PC-9 (cell line): ENCODE measurements around the gene KIAA2012. TPM values are rescaled to one million over a fixed set of nuclear protein-coding genes. Genes with fewer than 3 reads are reported as not detected.

Source experiments
- BruUV-seq: library from RNA; stranded (reverse); fragments of 400-500 nt; replicated peaks from 2 replicates; lab custom pipeline; 2021; lab: Mats Ljungman, UMichigan
- CTCF ChIA-PET: fragments of 300-600 bp; sonication (Branson Sonifier 250); formaldehyde crosslinking; loops from one replicate; lab custom pipeline; 2022; ENCODE audit warnings: antibody characterized with exemption; lab: Charles Lee
- POLR2A ChIA-PET: fragments of 300-600 bp; sonication (Branson Sonifier 250); formaldehyde crosslinking; loops from one replicate; lab custom pipeline; 2022; ENCODE audit warnings: antibody characterized with exemption; ENCODE audit not compliant: unreplicated experiment; lab: Charles Lee
- DNase-seq, 2 experiments: peaks; one replicate each; pipeline versions ENCODE4 v3.0.0 to v3.0.0-alpha.2; 2015 to 2022; ENCODE audit warnings: mixed read lengths in 1 of 2
- H2AFZ ChIP-seq: fragments of 200-600 bp; sonication (generic); 2 replicates; pipeline ENCODE4 v1.8.1; 2017; ENCODE audit warnings: antibody characterized with exemption
- H3F3A ChIP-seq: fragments of 200-600 bp; sonication (generic); 2 replicates; pipeline ENCODE4 v1.8.1; 2017; ENCODE audit warnings: antibody characterized with exemption, mild to moderate bottlenecking, low read depth; ENCODE audit not compliant: insufficient read depth
- H3K27ac ChIP-seq: fragments of 200-600 bp; sonication (generic); 2 replicates; pipeline ENCODE4 v1.6.1; 2016; ENCODE audit warnings: mixed run types
- H3K27me3 ChIP-seq: fragments of 200-600 bp; sonication (generic); 2 replicates; pipeline ENCODE4 v1.6.1; 2016; ENCODE audit warnings: low read depth, mixed run types; ENCODE audit not compliant: insufficient read depth
- H3K36me3 ChIP-seq: fragments of 200-600 bp; sonication (generic); 2 replicates; pipeline ENCODE4 v1.6.1; 2016; ENCODE audit warnings: low read depth, mixed run types
- H3K4me1 ChIP-seq: fragments of 200-600 bp; sonication (generic); replicated peaks from 2 replicates; pipeline ENCODE4 v1.6.1; 2016; ENCODE audit warnings: mixed run types; ENCODE audit not compliant: insufficient read depth
- H3K4me2 ChIP-seq: fragments of 200-600 bp; sonication (generic); 2 replicates; pipeline ENCODE4 v1.6.1; 2017; ENCODE audit warnings: mixed run types
- H3K4me3 ChIP-seq: fragments of 200-600 bp; sonication (generic); 2 replicates; pipeline ENCODE4 v1.6.1; 2016; ENCODE audit warnings: mixed run types
- H3K79me2 ChIP-seq: fragments of 200-600 bp; sonication (generic); 2 replicates; pipeline ENCODE4 v1.6.1; 2017; ENCODE audit warnings: low read depth, mixed run types
- H3K9me2 ChIP-seq: fragments of 200-600 bp; sonication (generic); 2 replicates; pipeline ENCODE4 v1.8.1; 2017; ENCODE audit warnings: mild to moderate bottlenecking; ENCODE audit not compliant: insufficient read depth
- H3K9me3 ChIP-seq: fragments of 200-600 bp; sonication (generic); 2 replicates; pipeline ENCODE4 v1.8.1; 2016; ENCODE audit warnings: low read depth; ENCODE audit not compliant: insufficient read depth
- H4K20me1 ChIP-seq: fragments of 200-600 bp; sonication (generic); 2 replicates; pipeline ENCODE4 v1.8.1; 2017; ENCODE audit not compliant: insufficient read depth
- CTCF ChIP-seq: fragments of 200-600 bp; sonication (generic); conservative IDR thresholded peaks from 2 replicates; pipeline ENCODE4 v1.6.1; 2017; ENCODE audit warnings: mixed run types, antibody characterized with exemption, mild to moderate bottlenecking, moderate library complexity
- EZH2 ChIP-seq: fragments of 200-600 bp; sonication (generic); IDR thresholded peaks from 2 replicates; pipeline ENCODE4 v1.8.0; 2017; ENCODE audit warnings: antibody characterized with exemption, low read depth
- intact Hi-C: fragments of 100-400 bp; cut with micrococcal nuclease; formaldehyde crosslinking; loops from one replicate; pipeline ENCODE4 v1.10.0; 2022; ENCODE audit not compliant: unreplicated experiment
- total RNA-seq: library from RNA; stranded (reverse); gene quantifications from 2 replicates; pipeline ENCODE4 v1.2.3, GENCODE V29; 2021

The KIAA2012 gene
- total RNA-seq, 1 experiment from 2014 or later = not detected

DNA sequence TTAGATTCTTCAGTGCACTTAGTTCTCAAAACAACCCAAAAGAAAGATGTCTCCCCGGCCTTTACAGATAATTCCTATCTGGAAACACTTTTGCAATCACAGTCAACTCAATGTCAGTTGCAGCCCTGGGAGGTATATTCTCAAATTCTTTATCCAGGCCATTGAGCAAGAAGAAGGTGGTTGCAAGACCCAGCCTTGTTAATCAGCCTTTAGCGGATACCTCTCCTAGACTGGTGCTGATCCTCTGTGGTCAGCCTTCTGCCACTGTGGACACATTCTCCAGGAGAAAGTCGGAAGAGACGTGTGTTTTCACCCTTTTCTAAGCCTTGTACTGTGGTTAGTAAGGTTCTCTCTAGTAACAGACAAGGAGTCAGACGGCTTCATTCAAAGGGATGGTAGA, 47.2 kb upstream of the KIAA2012 start:
- H3K4me2 ChIP-seq = no peak overlapping the region
- no TSS peak for BruUV-seq
- H3K36me3 ChIP-seq = no peaks in the 10 kb centered on the region
- no peaks in the 10 kb centered on the region for H3K4me1 ChIP-seq
- no peak for DNase-seq
- intact Hi-C loops = no loop called here
- TF ChIP-seq CTCF = no peak
- TF ChIP-seq EZH2 = no peak
- H3K27me3 ChIP-seq = no peaks in the 10 kb centered on the region
- no peak overlapping the region for H3K27ac ChIP-seq
- H3K4me3 ChIP-seq = no peak overlapping the region
- H3K9me3 ChIP-seq = no peaks in the 10 kb centered on the region
- H3F3A ChIP-seq = no peaks in the 10 kb centered on the region
- no peaks in the 10 kb centered on the region for H4K20me1 ChIP-seq
- no peak overlapping the region for H2AFZ ChIP-seq
- H3K79me2 ChIP-seq = no peaks in the 10 kb centered on the region
- H3K9me2 ChIP-seq = no peaks in the 10 kb centered on the region
- CTCF ChIA-PET = no interaction called here
- POLR2A ChIA-PET = interaction anchor here (0.5 kb wide), 1 partner anchor 74 kb away, joined by 3 read pairs; no protein-coding TSS in a partner anchor

GRCh38 chr2:202026507-202026906, 46.5 kb upstream of the KIAA2012 start:
- ChIA-PET CTCF (no interaction called here), POLR2A (no interaction called here)
- Histone ChIP-seq H3K4me3 (no peak overlapping the region), H3K4me1 (peaks cover 1% of the 10 kb centered on the region; the same call in 1 of the 2 replicates), H4K20me1 (no peaks in the 10 kb centered on the region), H3K9me2 (no peaks in the 10 kb centered on the region), H3K27me3 (no peaks in the 10 kb centered on the region), H3K9me3 (no peaks in the 10 kb centered on the region), H3K36me3 (no peaks in the 10 kb centered on the region), H3K4me2 (no peak overlapping the region), H3K79me2 (no peaks in the 10 kb centered on the region), H3K27ac (no peak overlapping the region), H3F3A (no peaks in the 10 kb centered on the region), H2AFZ (no peak overlapping the region)
- no peak for DNase-seq
- no TSS peak for BruUV-seq
- TF ChIP-seq CTCF (no peak), EZH2 (no peak)
- intact Hi-C loops = no loop called here

DNA sequence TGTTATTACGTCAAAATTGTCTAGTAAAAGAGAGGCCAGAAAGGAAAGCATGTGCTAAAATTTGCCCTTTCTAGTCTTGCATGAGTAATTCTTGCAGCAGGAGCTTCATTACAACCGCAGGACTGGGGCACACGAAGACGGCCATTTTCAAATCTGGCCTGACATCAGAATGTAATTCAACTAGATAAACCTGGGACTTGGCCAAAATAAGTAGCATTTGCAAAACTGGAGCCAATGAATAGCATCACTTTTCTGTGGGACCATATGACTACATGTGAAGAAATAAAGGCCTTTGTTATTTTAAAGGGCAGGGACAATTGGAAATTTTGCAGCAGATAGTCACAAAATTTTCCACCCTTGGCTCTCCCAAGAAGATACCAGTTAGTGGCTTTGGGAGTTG, 42.4 kb upstream of the KIAA2012 start:
- no peak for TF ChIP-seq CTCF
- BruUV-seq = no TSS peak
- Histone ChIP-seq H3K27me3 (no peaks in the 10 kb centered on the region), H4K20me1 (no peaks in the 10 kb centered on the region), H3K27ac (no peak overlapping the region), H3F3A (peaks cover 11% of the 10 kb centered on the region; the same call in 1 of the 2 replicates), H3K4me1 (peaks cover 8% of the 10 kb centered on the region), H2AFZ (no peak overlapping the region), H3K4me3 (no peak overlapping the region), H3K9me3 (no peaks in the 10 kb centered on the region), H3K4me2 (no peak overlapping the region), H3K9me2 (no peaks in the 10 kb centered on the region), H3K79me2 (peaks cover 10% of the 10 kb centered on the region; the same call in 1 of the 2 replicates), H3K36me3 (no peaks in the 10 kb centered on the region)
- intact Hi-C loops = loop anchor here (10.0 kb wide), 2 partner anchors 136 to 344 kb away; partner anchors contain the start of gene BMPR2
- DNase-seq = no peak
- POLR2A ChIA-PET = no interaction called here
- CTCF ChIA-PET = no interaction called here
